ENCODE results near the gene ESYT2. TPM values are rescaled to one million over a fixed set of nuclear protein-coding genes. Genes with fewer than 3 reads are reported as not detected.

ESYT2 gene
- total and polyA plus RNA-seq, 9 of the 15 experiments (the other 6 are each of a cell fraction or from before 2014, with no cell fraction given), result 5.8 to 86.9 (median 64.7) TPM

- TF ChIP-seq ZNF699 (CRISPR knock-in tag; IDR thresholded peaks at IDR 0.05; ENCODE audit: insufficient replicate concordance), result no peak
- peak; percentile 65; the same call in 1 of the 2 replicates for TF ChIP-seq HSF4 (CRISPR knock-in tag; IDR thresholded peaks at IDR 0.05; ENCODE audit: borderline replicate concordance)
- no peak for TF ChIP-seq RFX1 (IDR thresholded peaks at IDR 0.05)
- TF ChIP-seq TCF7L2 (IDR thresholded peaks at IDR 0.05; ENCODE audit: low read depth, low read length), result no peak
- TF ChIP-seq GTF2B (IDR thresholded peaks at IDR 0.05; ENCODE audit: extremely low read depth, insufficient read length), result no peak
- TF ChIP-seq ZNF253 (CRISPR knock-in tag; conservative IDR thresholded peaks at IDR 0.05), result no peak
- peak; percentile 50; the same call in 1 of the 2 replicates for TF ChIP-seq HDAC2 (IDR thresholded peaks at IDR 0.05)
- peak in 1 of 2 experiments; percentile 40; a peak in 1 of 4 replicates for TF ChIP-seq RCOR1 (IDR thresholded peaks at IDR 0.05; ENCODE audit: borderline replicate concordance in 1 of 2, low read depth in 2 of 2, low read length in 2 of 2)
- TF ChIP-seq, protein P1, sequence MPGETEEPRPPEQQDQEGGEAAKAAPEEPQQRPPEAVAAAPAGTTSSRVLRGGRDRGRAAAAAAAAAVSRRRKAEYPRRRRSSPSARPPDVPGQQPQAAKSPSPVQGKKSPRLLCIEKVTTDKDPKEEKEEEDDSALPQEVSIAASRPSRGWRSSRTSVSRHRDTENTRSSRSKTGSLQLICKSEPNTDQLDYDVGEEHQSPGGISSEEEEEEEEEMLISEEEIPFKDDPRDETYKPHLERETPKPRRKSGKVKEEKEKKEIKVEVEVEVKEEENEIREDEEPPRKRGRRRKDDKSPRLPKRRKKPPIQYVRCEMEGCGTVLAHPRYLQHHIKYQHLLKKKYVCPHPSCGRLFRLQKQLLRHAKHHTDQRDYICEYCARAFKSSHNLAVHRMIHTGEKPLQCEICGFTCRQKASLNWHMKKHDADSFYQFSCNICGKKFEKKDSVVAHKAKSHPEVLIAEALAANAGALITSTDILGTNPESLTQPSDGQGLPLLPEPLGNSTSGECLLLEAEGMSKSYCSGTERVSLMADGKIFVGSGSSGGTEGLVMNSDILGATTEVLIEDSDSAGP (CRISPR knock-in tag; IDR thresholded peaks at IDR 0.05), result peak; percentile 66; the same call in 1 of the 2 replicates
- no peak for TF ChIP-seq ZNF445 (CRISPR knock-in tag; IDR thresholded peaks at IDR 0.05; ENCODE audit: low read depth)
- no peak for TF ChIP-seq ZNF41 (CRISPR knock-in tag; conservative IDR thresholded peaks at IDR 0.05)
- no peak for TF ChIP-seq RAD51 (IDR thresholded peaks at IDR 0.05; ENCODE audit: borderline replicate concordance, low read depth)
- TF ChIP-seq NFE2 (IDR thresholded peaks at IDR 0.05; ENCODE audit: low read depth), result no peak
- TF ChIP-seq, protein P2, sequence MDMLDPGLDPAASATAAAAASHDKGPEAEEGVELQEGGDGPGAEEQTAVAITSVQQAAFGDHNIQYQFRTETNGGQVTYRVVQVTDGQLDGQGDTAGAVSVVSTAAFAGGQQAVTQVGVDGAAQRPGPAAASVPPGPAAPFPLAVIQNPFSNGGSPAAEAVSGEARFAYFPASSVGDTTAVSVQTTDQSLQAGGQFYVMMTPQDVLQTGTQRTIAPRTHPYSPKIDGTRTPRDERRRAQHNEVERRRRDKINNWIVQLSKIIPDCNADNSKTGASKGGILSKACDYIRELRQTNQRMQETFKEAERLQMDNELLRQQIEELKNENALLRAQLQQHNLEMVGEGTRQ (CRISPR knock-in tag; IDR thresholded peaks at IDR 0.05), result peak; percentile 7; the same call in 1 of the 2 replicates
- no peak for TF ChIP-seq SRSF3 (IDR thresholded peaks at IDR 0.05; ENCODE audit: insufficient read depth, low read length)
- TF ChIP-seq MAZ (CRISPR knock-in tag; conservative IDR thresholded peaks at IDR 0.05 in 1 of 2, IDR thresholded peaks at IDR 0.05 in 1 of 2), result peak; percentile 97 to 98
- TF ChIP-seq ZNF174 (CRISPR knock-in tag; IDR thresholded peaks at IDR 0.05), result no peak
- TF ChIP-seq HDAC1 (IDR thresholded peaks at IDR 0.05), result peak in 1 of 2 experiments; percentile 98; a peak in 2 of 4 replicates
- peak; percentile 72 for TF ChIP-seq TAF9B (IDR thresholded peaks at IDR 0.05; ENCODE audit: partially characterized antibody)
- 0 out of 2 replicates have a peak, but pooled peaks have one; percentile 46 for TF ChIP-seq TOE1 (IDR thresholded peaks at IDR 0.05; ENCODE audit: borderline replicate concordance)
- TF ChIP-seq TOE1 (CRISPR knock-in tag; IDR thresholded peaks at IDR 0.05; ENCODE audit: borderline replicate concordance, low read depth), result 0 out of 2 replicates have a peak, but pooled peaks have one; percentile 42
- TF ChIP-seq, protein P3, sequence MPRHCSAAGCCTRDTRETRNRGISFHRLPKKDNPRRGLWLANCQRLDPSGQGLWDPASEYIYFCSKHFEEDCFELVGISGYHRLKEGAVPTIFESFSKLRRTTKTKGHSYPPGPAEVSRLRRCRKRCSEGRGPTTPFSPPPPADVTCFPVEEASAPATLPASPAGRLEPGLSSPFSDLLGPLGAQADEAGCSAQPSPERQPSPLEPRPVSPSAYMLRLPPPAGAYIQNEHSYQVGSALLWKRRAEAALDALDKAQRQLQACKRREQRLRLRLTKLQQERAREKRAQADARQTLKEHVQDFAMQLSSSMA (CRISPR knock-in tag; IDR thresholded peaks at IDR 0.05), result no peak; the same call in 1 of the 2 replicates
- peak; percentile 55 for TF ChIP-seq TEAD4 (IDR thresholded peaks at IDR 0.05; ENCODE audit: low read length)
- TF ChIP-seq TEAD4 (CRISPR knock-in tag; IDR thresholded peaks at IDR 0.05; ENCODE audit: borderline replicate concordance), result no peak
- peak; percentile 73; the same call in 1 of the 2 replicates for TF ChIP-seq MTA1 (IDR thresholded peaks at IDR 0.05; ENCODE audit: borderline replicate concordance)
Measured at GRCh38 chr7:158704524-158705233, 124.6 kb downstream of the ESYT2 start, which contains the start of gene NCAPG2 (continued).

Data from K562 (cell line).